GM18508 (cell line): Measurements from ENCODE around the gene BEX3.

ENCODE experiments used
- ATAC-seq: cut with Tn5 transposase; IDR thresholded peaks from one replicate; pipeline ENCODE4 v1.9.1; 2021; ENCODE audit warnings: moderate number of reproducible peaks; ENCODE audit not compliant: insufficient read depth, unreplicated experiment

Gene BEX3

GRCh38 chrX:103417370-103417769 is 41.0 kb downstream of the BEX3 start:
- ATAC-seq = no peak

GRCh38 chrX:103417933-103418332 is 41.6 kb downstream of the BEX3 start:
- no peak for ATAC-seq

GRCh38 chrX:103418811-103419340 is 42.5 kb downstream of the BEX3 start:
- ATAC-seq = no peak

GRCh38 chrX:103423955-103424638 is 47.8 kb downstream of the BEX3 start:
- ATAC-seq = no peak
